Left ventricle myocardium superior (tissue), 1 donor: ENCODE data around the gene PCYOX1L. TPM values are rescaled to one million over a fixed set of nuclear protein-coding genes. Genes with fewer than 3 reads are reported as not detected.

Source experiments
- ATAC-seq: fragments of 200-7000 bp; cut with Tn5 transposase; one replicate; pipeline ENCODE4 v1.9.1; 2020; ENCODE audit warnings: mild to moderate bottlenecking, moderate library complexity
- DNase-seq: peaks from one replicate; pipeline ENCODE4 v3.0.0-alpha.2; 2020
- intact Hi-C: fragments of 100-400 bp; cut with micrococcal nuclease; formaldehyde crosslinking; loops from one replicate; pipeline ENCODE4 v1.11.0; 2022
- total RNA-seq: library from RNA; stranded (reverse); fragmentation: NEBNext Ultra II Directional; extraction: Animal tissue kit (Norgen Biotek cat#: 25700); gene quantifications from one replicate; pipeline ENCODE4 v1.2.1, GENCODE V29; 2021
- donor health status: DM: no; HTN: yes; CAD: no; lungs with severe emphysema.

The PCYOX1L gene
- total RNA-seq, 1 donor from 2014 or later, result 2.6 TPM

- intact Hi-C loops, result no loop called here
- ATAC-seq (peak; percentile 24), DNase-seq (no peak)
Measured at GRCh38 chr5:149412783-149413476, 55.1 kb downstream of the PCYOX1L start.

GRCh38 chr5:149413477-149414210 is 55.8 kb downstream of the PCYOX1L start:
- intact Hi-C loops, result no loop called here
- DNase-seq (no peak), ATAC-seq (no peak)

GRCh38 chr5:149414405-149415065 is 56.7 kb downstream of the PCYOX1L start:
- peak; percentile 65 for DNase-seq
- intact Hi-C loops, result no loop called here
- peak; percentile 67 for ATAC-seq

- DNase-seq (no peak), ATAC-seq (no peak)
- intact Hi-C loops, result no loop called here
Measured at GRCh38 chr5:149415066-149415967, 57.5 kb downstream of the PCYOX1L start.

GRCh38 chr5:149416987-149417710 is 59.3 kb downstream of the PCYOX1L start:
- DNase-seq (no peak), ATAC-seq (no peak)
- intact Hi-C loops, result no loop called here

DNA sequence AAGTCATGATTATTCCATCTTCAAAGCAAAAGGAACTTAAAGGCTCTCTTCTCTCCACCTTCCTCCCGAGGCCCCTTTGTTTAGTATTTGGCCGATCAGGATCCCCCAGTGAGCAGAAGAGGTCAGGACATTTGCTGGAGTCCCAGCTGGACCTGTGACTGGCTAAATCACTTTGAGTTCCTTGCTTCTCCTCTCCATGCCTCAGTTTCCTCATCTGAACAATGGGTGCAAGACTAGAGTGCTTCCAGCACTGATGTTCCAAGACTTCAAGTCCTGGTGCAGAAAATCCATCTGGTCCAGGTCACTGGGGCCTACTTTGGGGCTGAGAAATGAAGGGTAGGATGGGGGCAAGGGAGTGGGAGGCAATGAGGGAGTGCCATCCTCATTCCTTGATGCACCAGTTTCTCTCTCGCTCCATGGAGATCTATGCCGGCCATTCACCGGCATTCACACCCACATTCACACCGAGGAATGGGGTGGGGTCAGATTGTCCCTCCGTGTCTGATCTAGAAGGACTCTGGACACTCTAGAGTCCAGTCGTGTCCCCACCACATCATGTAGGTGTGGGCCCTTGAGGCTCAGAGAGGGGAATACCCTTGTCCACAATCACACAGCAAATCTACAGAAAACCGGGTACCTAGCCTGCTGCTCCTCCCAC is 60.0 kb downstream of the PCYOX1L start:
- no peak for ATAC-seq
- intact Hi-C loops, result no loop called here
- DNase-seq, result no peak

DNA sequence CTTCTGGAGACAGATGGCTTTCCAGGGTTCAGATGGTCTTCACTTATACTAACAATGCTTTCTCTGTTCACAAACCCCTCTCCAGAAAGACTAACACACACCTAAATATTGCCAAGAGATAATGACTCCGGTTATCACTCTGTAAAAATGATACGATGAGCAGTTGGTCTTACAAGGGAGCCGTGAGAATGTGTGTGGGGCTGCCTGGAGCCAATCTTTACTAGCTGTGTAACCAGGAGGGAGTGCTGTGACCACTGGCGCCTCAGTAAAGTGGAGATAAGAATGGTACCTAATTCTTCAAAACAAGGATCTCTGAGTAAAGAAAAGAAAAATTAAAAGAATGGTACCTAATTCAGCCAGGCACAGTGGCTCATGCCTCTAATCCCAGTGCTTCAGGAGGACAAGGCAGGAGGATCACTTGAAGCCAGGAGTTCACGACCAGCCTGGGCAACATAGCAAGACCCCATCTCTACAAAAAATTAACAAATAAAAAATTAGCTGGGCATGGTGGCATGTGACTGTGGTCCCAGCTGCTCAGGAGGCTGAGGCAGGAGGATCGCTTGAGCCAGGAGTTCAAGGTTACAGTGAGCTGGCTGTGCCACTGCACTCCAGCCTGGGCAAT is 61.2 kb downstream of the PCYOX1L start:
- DNase-seq (no peak), ATAC-seq (no peak)
- intact Hi-C loops, result no loop called here

Other genes starting within 250 kb of the PCYOX1L start
- gene ABLIM3, start 216.6 kb upstream of the PCYOX1L start, total RNA-seq, result 130 TPM
- 48.9 TPM for gene AFAP1L1, start 86.2 kb upstream of the PCYOX1L start, total RNA-seq
- 8.9 TPM for gene GRPEL2, start 12.5 kb upstream of the PCYOX1L start, total RNA-seq
- not detected for gene IL17B, start 21.2 kb downstream of the PCYOX1L start, total RNA-seq
- 214 TPM for gene CSNK1A1, start 193.4 kb downstream of the PCYOX1L start, total RNA-seq
- 32.8 TPM for gene ARHGEF37, start 223.5 kb downstream of the PCYOX1L start, total RNA-seq